GM19239 (cell line): Measurements from ENCODE around the gene EYA4.
"Not testable (repeated sequence)": the region's sequence is repeated elsewhere in the genome, so short reads cannot be mapped to it uniquely, and the experiment has no call there.

Experiments
- DNase-seq: peaks from one replicate; pipeline ENCODE4 v3.0.0; 2011; ENCODE audit warnings: low spot score; ENCODE audit not compliant: insufficient read length
- FAIRE-seq: peaks from 2 replicates; lab custom pipeline; 2011; peaks lifted over from hg19 to GRCh38; lab: Jason Lieb, UNC

Gene EYA4

DNA sequence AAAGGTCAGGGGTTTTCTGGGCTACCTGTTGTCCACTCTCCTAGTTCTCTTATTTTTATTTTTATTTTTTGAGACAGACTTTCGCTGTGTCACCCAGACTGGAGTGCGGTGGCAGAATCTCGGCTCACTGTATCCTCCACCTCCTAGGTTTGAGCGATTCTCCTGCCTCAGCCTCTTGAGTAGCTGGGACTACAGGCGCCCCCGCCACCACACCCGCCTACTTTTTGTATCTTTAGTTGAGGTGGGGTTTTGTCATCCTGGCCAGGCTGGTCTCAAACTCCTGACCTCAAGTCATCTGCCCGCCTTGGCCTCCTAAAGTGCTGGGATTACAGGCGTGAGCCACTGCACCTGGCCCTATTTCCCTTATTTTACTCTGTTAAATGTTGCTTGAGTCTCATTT, 149.0 kb downstream of the EYA4 start:
- FAIRE-seq (no peak), DNase-seq (no peak)

DNA sequence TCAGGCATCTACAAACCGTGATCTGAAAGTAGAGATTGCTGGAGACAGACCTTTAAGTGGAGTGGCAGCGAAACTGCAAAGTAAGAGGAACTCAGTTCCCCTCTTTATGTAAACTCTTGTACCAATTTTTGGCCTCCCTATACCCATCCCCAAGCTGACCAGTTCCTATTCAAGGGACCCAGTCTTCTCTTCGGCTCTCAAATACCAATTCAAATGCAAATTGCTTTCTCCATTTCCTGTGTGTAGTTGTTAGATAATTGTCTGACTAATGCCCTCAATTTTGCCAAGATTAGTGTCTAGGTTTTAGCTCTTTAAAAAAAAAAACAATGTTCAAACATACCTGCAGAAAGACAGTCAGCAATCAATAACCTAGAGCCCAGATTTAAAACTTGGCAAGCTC, 150.9 kb downstream of the EYA4 start:
- FAIRE-seq: no peak
- DNase-seq: no peak

DNA sequence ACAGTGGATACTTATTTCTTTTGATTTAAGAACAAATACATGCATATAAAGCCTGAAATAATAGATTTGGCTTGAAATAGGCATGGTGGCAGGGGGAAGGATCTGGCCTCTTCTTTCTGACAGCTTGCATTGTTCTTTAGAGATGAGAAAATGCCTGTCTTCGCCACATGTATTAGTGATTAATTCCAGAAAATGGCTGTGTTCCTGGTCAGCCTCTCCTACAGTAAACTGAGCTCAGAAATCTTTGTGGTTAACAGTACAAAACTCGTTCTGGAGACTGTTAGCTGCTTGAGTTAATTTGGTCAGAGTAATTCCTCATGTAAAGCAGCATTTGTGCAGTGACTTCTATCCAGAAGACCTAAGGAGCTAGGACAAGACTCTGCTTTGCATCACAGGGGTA, 151.5 kb downstream of the EYA4 start:
- no peak for DNase-seq
- FAIRE-seq: no peak

DNA sequence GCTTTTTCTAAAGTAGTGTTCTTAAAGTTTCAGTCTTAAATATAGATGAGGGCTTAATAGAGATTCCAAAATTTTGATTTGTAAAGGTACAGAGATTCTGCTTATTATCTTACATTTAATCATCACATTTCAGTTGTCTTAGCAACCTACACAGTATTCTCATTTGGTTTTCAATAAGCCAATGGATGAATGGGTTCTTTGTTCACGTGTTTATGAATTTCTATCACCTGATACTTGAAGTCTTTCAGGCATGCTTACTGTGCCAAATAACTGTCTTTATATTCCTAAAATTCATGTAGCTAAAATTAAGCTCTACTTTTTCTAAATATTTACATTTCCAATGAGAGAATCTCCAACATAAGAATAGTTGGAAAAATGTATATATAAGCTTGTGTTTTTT, 152.7 kb downstream of the EYA4 start:
- FAIRE-seq: no peak
- DNase-seq: no peak

DNA sequence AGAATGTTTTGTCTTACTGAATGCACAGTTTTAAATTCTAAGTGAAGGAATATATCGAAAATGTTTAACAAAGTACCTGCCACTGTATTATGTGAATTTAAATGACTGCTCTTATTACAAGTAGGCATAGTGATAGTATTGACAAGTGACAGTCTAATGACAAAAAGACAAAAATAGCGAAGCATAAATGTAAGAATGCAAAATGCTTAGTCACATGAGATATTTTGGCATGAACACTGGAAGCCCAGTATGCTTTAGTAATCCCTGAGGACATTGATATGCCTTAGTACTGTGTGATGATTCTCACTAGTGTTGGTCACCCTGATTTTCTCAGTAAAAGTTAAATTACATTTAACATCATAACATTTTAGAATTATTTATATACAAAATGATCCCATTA, 153.5 kb downstream of the EYA4 start:
- FAIRE-seq (no peak), DNase-seq (no peak)

DNA sequence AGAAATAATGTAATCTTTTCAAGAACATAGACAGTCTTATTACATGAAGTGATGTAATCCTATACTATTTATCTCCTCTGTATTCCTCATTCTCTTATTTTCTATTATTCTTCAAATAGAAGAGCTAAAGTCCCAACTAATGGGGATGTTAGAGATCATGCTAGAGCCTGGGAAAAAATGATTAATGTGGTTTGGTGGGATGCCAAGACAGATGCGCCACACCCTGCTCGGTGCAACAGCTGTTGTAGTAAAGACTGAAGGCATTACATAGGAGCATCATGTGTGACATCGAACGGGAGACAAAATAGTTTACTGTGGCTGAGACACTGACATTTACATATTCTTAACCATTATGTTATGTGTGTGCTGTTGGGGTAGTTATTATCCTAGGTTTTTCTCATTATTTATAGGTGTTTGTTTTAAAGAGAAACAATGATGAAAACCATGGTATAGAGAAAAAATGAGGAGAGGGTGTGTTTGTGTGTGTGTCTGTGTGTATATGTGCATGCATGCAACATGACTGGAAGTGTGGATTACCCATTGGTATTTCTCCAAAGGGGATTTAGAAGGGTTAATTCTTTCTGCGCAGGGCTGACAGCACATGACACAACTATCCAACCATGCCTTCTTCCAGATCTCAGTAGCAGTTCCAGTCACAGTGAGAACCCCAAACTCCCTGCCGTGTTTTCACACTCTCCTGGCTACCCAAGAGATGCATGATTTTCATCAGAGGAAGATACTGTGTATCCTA, 155.3 kb downstream of the EYA4 start:
- no peak for FAIRE-seq

DNA sequence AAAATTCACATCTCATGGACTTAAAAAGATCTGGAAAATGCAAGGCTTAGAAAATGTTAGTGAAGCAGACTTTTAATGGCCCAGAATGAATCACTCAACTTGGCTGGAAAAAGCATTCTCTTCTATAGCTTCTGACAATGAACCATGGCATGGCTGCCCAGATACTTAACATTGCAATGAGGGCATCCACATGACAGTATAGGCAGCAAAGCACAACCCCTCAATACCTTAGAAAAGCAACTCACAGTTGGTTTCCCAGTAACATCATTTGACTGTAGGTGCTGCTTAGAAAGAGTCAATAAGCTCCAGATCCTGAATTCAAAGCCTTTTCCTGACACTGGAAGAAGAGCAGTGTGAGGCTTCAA, 155.8 kb downstream of the EYA4 start:
- no peak for DNase-seq
- FAIRE-seq: no peak

More for the DNA sequence above, 155.3 kb downstream of the EYA4 start:
- no peak for DNase-seq

DNA sequence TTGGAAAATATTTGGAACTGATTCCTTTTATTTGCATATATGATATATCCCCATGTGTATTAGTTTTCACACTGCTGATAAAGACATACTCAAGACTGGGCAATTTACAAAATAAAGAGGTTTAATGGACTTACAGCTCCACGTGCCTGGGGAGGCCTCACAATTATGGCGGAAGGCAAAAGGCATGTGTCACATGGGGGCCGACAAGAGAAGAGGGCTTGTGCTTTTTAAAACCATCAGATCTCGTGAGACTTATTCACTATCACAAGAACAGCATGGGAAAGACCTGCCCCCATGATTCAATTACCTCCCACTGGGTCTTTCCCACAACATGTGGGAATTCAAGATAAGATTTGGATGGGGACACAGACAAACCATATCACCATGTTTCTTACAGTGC, 156.4 kb downstream of the EYA4 start:
- FAIRE-seq, DNase-seq: not testable (repeated sequence)

DNA sequence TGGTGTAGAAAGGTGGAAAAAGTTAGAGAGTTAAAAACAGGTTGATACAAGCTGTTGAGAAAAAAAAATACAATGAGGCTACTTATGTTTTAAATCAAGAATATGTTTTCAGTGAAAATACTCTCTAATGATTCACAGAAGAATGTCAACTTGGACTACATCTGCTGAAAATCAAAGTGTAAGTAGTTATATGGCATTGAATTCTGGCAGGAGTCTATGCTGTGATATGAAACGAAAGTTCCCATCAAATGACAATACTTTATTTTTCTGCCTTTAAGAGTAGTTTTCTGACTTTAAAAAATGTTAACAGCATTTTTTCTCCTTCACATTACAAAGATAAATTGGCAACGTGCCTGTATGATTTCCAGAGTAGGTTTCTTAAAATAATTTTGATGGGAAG, 158.3 kb downstream of the EYA4 start:
- DNase-seq (no peak), FAIRE-seq (no peak)

DNA sequence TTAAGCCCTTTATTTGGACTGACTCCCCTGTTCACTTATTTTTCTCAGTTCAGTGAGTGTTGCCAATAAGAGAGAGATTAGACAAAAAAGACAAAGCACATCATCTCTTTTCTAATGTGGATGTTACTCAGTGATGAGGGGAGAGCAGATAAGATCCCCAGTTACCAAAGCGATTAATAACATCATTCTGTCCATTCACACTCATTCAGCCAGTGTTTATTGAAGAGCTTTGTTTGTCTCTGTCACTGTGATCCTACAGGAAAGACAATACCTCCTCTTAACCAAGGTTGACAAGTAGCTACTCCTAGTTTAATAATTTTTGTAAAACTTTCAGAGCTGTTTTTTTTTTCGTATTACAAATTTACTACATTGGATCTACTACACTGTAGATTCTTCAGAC, 163.0 kb downstream of the EYA4 start:
- no peak for DNase-seq
- no peak for FAIRE-seq

DNA sequence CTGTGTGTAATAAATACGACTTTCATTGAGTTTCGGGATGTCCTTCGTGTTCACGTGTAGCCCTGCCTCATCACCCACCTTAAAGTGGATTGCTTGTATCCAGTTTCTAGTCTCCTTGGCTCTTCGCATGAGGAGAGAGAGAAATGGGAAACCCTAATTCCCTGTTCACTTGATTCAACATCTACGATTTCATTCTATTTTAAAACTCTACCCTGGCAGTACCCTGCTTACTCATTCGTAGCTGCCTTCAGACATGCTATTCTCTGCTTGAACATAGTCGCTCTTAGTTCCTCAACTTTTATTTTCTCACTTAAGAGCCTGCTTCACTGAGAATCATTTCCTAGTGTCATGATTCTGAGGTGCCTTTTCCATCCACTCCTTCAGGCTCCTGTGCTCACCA, 163.6 kb downstream of the EYA4 start:
- DNase-seq (no peak), FAIRE-seq (no peak)

DNA sequence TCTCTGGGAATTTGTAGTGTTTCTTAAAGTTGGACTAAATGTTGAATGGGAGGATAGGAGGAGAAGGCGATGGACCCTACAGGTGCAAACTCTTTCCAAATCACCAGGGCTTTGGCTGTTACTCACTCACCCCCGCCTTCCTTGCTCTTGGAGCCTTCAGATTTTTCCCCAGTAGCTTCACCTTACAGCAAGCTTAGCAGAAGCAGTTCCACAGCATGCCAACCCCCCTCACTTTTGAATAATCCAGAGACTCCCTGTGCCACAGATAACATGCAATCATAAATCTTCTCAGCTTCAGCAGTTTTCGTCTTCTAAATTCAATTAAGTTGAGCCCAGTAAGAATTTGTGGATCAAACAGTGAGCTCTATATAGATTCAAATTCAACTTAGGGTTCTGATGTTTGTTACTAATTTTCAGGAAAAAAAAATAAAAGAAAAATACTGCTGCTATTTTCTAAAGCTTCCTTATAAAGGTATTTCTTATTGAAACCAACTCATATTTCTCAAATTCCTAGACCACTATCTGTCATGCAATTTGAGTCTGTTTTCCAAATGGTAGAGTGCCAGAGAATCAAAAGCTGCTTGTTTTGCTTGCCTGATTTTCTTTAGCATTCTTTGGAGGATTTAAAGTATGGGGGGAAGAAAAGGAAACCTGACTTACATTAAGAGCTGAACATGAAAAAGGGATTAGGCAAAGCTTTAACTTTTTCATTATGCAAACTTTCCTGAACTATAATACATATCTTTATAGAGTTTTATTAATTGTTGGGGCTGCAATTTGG, 166.4 kb downstream of the EYA4 start:
- FAIRE-seq: no peak
- DNase-seq: no peak

DNA sequence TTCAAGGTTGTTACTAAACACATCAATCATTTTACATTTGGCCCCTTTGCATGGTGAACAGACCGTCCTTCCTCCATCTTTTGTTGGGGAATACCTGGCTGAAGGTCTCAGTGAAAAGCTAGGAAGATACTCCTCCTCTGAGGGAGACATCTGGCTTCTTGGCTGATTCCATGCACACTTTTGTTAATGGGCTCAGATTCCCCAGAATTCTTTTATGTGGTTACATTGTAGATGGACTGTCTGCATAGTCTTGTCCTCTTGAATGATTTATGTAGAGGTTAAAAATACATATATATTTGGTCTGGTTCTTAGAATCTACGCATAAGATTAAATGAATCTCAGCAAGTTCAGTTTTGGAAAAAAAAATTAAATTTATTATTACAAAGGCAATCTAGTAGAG, 167.0 kb downstream of the EYA4 start:
- no peak for DNase-seq
- no peak for FAIRE-seq

DNA sequence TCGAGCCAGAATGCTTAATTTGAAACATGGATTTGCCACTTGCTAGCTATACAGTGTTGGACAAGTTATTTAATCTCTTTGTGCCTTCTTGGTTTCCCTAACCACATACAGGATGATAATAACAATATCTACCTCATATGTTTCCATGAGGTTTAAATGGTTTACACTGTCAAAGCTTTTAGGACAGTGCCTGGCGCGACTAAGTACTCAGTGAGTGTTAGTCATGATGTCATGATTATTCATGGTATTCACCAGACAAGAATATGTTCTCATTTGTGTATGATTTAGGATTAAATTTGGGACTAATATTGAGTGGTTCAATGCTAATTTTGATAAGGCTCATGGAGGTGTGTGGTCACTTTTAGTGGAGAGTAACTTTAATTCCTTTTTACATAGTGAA, 167.4 kb downstream of the EYA4 start:
- no peak for FAIRE-seq
- DNase-seq: no peak

DNA sequence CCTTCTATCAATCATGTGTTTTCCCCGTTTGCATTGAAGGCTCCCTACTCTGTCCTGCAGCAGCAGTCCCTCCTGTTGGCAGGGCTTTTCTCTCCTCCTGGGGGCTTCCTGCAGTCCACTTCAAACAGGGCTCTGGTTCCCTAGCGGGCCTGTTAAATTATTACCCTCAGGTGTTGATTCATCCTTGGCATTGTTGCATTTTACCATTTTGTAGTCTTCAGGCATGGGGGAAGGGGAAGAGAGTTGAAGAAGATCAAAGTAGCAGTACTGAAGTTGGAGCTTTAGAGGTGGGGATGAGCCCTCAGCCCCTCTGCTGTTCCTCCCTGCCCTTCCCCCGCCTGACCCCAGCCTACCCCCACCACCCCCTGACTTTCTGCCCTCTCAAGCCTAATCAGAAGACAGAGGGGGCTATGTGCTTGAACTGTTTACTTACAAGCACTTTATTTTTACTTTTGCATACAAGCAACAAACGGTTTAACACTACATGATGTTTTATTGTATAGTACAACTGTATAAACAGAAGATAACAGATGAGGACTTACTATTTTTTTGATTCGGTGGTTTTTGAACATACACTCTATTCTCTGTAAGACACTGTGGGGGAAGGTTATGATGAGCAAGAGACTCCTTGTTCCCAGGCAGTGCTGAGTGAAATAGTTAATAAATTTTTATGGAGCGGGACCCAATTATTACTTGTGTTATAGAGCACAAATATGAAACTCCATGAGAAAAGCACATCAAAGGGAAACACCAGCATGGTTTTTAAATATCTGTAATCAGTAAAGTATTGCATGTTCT, 169.7 kb downstream of the EYA4 start:
- FAIRE-seq (no peak), DNase-seq (no peak)

DNA sequence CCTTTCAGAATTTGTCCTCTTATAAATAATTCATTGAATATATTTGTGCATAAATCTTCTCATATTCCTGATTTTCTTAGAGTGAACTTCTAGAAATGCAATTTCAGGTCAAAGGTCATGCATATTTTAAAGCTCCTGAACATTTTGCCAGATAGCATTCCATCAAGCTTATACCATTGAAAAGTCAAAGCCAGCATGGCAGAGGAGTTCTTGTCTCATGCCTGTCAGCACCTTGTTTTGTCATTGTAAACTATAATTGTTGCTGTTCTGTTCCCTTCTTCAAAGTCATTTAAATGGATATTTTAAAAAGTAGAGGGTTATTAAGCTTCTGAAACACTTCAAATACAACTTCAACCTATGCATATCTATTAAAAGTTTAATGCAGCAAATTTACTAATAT, 170.6 kb downstream of the EYA4 start:
- FAIRE-seq (no peak), DNase-seq (no peak)

DNA sequence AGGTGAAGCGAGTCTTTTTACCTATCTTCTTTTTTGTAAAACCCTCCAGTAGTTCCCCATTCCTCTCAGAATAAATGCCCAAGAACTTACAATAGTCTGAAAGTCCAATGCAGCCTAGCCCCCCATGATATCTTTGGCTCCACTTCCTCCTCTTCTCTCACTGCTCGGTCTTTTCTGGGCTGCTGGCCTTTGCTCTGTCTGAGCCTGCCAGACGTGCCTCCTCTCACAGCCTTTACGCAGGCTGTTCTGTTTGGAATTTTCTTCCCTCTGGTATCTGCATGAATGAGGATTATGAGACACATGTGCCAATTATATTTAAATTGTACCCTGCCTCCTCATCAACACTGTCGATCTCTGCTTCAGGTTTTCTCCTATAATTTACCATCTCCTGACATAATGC, 174.1 kb downstream of the EYA4 start:
- no peak for FAIRE-seq
- no peak for DNase-seq

DNA sequence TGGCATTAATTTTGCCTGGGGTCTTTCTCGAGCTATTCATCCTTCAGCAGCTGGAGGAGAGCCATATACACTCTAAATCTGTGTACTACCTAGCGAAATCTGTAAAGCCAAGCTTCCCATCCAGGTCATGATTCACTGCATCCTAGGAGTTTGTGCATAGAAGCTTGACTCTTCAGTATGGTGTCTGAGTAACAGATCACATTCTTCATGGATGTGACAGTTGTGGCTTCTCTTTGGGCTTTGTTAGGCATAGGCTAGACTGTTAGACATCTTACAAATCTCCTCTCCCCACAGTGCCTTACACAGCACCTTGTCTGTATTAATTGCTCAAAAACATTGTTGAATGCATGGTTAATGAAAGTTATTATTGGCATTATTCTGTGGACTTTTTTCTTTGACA, 177.0 kb downstream of the EYA4 start:
- no peak for DNase-seq
- no peak for FAIRE-seq

DNA sequence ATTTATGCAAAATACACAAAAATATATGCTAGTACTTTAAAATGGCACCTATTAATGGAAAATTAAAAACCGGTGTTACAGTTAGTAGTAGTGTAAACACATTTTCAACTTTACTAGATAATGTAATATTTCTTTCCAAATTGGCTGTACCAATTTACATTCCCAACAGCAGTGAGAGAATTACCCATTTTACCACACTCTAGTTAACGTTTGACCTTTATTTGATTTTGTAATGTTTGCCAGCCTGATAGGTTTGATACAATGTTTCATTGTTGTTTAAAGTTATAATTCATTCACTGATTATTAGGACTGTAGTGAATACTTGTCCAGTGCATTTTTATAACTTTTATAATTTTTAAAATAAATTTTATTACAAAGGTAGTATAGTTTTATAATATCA, 182.1 kb downstream of the EYA4 start:
- FAIRE-seq: no peak
- no peak for DNase-seq

DNA sequence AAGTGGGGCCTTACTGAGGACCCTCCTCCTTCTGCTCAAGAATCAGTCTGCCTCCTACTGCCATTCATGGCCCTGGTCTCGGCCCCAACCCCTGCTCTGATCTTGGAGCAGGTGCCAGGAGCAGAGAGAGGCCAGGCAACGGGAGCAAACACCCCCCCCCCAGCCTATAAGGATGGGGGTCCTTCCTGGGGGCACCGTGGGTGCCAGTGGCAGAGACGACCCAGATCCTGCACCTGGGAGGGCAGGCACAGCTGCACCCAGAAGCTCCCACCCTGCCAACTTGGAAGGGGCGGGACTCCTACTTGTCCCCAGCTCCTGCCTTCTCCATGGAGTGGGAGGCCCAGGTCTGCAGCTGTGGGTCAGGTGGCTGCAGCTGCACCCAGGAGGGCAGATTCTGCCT, 183.2 kb downstream of the EYA4 start:
- FAIRE-seq (no peak), DNase-seq (no peak)

DNA sequence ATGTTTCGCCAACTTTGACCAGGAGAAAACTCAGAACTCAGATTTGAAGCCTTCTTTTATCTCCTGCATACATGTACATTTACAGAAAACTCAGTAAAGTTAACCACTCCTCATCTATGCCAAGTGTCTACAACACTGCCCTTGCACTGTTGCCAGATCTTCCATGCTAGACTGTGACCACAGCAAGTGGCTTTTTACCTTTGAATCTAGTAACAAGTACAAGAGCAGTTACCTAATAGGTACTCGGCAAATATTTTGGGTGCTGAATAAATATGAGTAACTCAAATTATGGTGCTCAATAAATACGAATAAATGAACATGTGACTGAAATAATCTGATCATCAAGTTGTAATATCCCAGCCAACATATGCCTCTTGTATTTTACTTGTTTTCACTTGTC, 184.9 kb downstream of the EYA4 start:
- DNase-seq (no peak), FAIRE-seq (no peak)
